Fibroblast of villous mesenchyme (primary cell): ENCODE measurements around the gene DLG1. TPM values are rescaled to one million over a fixed set of nuclear protein-coding genes. Genes with fewer than 3 reads are reported as not detected.

Source experiments
- DNase-seq: peaks from one replicate; pipeline ENCODE4 v3.0.0-alpha.2; 2010; ENCODE audit warnings: low read depth
- H3K4me3 ChIP-seq: 2 replicates; pipeline ENCODE4 v1.5.1; 2011; ENCODE audit warnings: low read depth, mild to moderate bottlenecking, low read length
- CTCF ChIP-seq: IDR thresholded peaks from 2 replicates; pipeline ENCODE4 v1.5.1; 2012; ENCODE audit warnings: low read depth, mild to moderate bottlenecking, low read length; ENCODE audit not compliant: insufficient read depth
- total RNA-seq: library from RNA; depleted of rRNA; stranded (reverse); fragments of >200 nt; gene quantifications from 2 replicates; pipeline ENCODE4 v1.2.3, GENCODE V29; 2012

The DLG1 gene
- total RNA-seq, 1 donor, result 87.7 TPM

- TF ChIP-seq CTCF, result no peak
- DNase-seq, result no peak
- H3K4me3 ChIP-seq, result no peak overlapping the region
Measured at GRCh38 chr3:197257711-197258110, 40.7 kb downstream of the DLG1 start.

GRCh38 chr3:197256836-197257444 is 41.5 kb downstream of the DLG1 start:
- peak; percentile 68 for DNase-seq
- no peak overlapping the region for H3K4me3 ChIP-seq
- TF ChIP-seq CTCF, result peak; percentile 60

GRCh38 chr3:197256104-197256503 is 42.3 kb downstream of the DLG1 start:
- TF ChIP-seq CTCF, result no peak
- DNase-seq, result no peak
- no peak overlapping the region for H3K4me3 ChIP-seq

- TF ChIP-seq CTCF, result no peak
- no peak overlapping the region for H3K4me3 ChIP-seq
- DNase-seq, result no peak
Measured at GRCh38 chr3:197253238-197253947, 45.0 kb downstream of the DLG1 start.

GRCh38 chr3:197249542-197249941 is 48.9 kb downstream of the DLG1 start:
- H3K4me3 ChIP-seq, result no peak overlapping the region
- no peak for DNase-seq
- TF ChIP-seq CTCF, result no peak

- H3K4me3 ChIP-seq, result no peak overlapping the region
- TF ChIP-seq CTCF, result no peak
- DNase-seq, result no peak
Measured at GRCh38 chr3:197248341-197248740, 50.1 kb downstream of the DLG1 start.
